ENCODE results near the gene NCS1. TPM values are rescaled to one million over a fixed set of nuclear protein-coding genes. Genes with fewer than 3 reads are reported as not detected.

Gene NCS1
- total and polyA plus RNA-seq, 5 donors = 9.3 to 46.9 (median 18.1) TPM

DNA sequence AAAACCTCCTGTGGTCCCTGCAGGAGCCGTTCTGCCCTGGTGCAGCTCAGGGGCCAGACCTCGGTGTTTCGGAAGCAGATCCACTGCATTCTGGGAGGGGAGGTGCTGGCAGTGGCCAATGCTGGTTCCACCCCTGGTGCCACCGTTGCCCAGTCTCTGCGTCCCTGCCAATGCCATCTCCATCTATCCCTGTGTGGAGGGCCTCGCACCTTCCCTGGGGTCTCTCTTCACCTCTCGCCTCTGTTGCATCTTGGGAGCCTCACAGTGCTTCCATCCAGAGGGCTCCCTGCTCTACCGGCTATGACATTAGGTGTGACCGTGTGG, 15.3 kb downstream of the NCS1 start:
- intact Hi-C loops (cut with DNase I) = no loop called here

GRCh38 chr9:130188860-130189481, 16.8 kb downstream of the NCS1 start:
- Histone ChIP-seq H3K4me3 (ENCODE audit: low read length) (no peak overlapping the region), H3K27ac (ENCODE audit: low read length) (no peak overlapping the region), H3K9me3 (ENCODE audit: control insufficient read depth, low read length) (no peaks in the 10 kb centered on the region), H3K4me1 (ENCODE audit: control insufficient read depth, insufficient read depth, low read length) (peaks cover 7% of the 10 kb centered on the region), H3K27me3 (ENCODE audit: control insufficient read depth, insufficient read depth) (no peaks in the 10 kb centered on the region)
- DNase-seq (peak in 1 of 3 donors; percentile 13), ATAC-seq (no peak)
- intact Hi-C loops (cut with DNase I) = no loop called here
- WGBS = 90% methylated on average over 7 of the region's 7 CpGs

More for the DNA sequence above, 15.3 kb downstream of the NCS1 start:
- WGBS = 62% methylated on average over 9 of the region's 9 CpGs
- Histone ChIP-seq H3K27ac (ENCODE audit: low read length) (no peak overlapping the region), H3K4me3 (ENCODE audit: low read length) (no peak overlapping the region), H3K4me1 (ENCODE audit: control insufficient read depth, insufficient read depth, low read length) (peaks cover 7% of the 10 kb centered on the region), H3K9me3 (ENCODE audit: control insufficient read depth, low read length) (no peaks in the 10 kb centered on the region), H3K27me3 (ENCODE audit: control insufficient read depth, insufficient read depth) (no peaks in the 10 kb centered on the region)
- DNase-seq (peak in 1 of 3 donors; percentile 15), ATAC-seq (no peak)

DNA sequence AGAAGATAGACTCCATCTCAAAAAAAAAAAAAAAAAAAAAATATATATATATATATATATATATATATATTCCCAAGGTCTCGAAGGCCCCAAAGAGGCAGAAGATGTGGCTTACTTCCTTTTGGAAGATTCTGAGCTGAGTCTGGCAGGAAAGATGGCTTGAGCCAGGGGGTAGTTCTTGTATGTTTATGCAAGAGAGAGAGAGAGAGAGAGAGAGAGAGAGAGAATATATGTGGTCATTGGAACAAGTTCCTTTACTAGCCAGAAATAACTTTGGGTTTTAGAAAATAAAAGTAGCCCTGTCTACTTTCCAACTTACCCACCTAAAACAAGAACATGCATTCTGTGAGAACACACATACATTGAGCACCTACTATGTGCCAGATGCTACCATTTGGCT, 17.6 kb downstream of the NCS1 start:
- DNase-seq (peak in 1 of 3 donors; percentile 4), ATAC-seq (no peak)
- WGBS = 58% methylated on average over 1 of the region's 1 CpG
- no peak overlapping the region for H3K27ac ChIP-seq (ENCODE audit: low read length)
- intact Hi-C loops (cut with DNase I) = no loop called here
- no peaks in the 10 kb centered on the region for H3K9me3 ChIP-seq (ENCODE audit: control insufficient read depth, low read length)
- H3K4me3 ChIP-seq (ENCODE audit: low read length) = no peak overlapping the region
- H3K4me1 ChIP-seq (ENCODE audit: control insufficient read depth, insufficient read depth, low read length) = peaks cover 7% of the 10 kb centered on the region
- H3K27me3 ChIP-seq (ENCODE audit: control insufficient read depth, insufficient read depth) = no peaks in the 10 kb centered on the region

GRCh38 chr9:130191068-130191748, 19.0 kb downstream of the NCS1 start:
- no peak for ATAC-seq
- intact Hi-C loops (cut with DNase I) = no loop called here
- DNase-seq = peak in 1 of 3 donors; percentile 40
- H3K4me3 ChIP-seq (ENCODE audit: low read length) = no peak overlapping the region
- H3K4me1 ChIP-seq (ENCODE audit: control insufficient read depth, insufficient read depth, low read length) = peaks cover 6% of the 10 kb centered on the region
- no peak overlapping the region for H3K27ac ChIP-seq (ENCODE audit: low read length)
- H3K9me3 ChIP-seq (ENCODE audit: control insufficient read depth, low read length) = no peaks in the 10 kb centered on the region
- WGBS = 92% methylated on average over 26 of the region's 26 CpGs
- no peaks in the 10 kb centered on the region for H3K27me3 ChIP-seq (ENCODE audit: control insufficient read depth, insufficient read depth)

DNA sequence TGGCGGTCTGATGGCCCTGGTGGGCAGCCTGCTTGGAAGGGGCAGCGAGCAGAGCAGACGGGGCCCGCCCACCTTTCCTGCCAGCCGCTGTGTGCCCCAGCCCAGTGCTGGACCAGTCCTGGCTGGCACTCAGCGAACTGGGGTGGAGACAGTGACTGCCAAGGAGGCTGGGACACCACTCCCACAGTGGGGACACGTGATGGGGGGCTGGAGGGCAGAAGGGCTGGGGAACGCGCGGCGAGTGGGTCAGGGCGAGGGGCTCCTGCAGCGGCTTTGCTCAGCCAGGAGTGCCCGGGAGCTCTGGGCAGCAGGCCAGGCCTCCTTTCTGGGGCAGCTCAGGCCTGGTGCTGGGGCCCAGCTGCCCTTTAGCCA, 19.5 kb downstream of the NCS1 start:
- H3K27ac ChIP-seq (ENCODE audit: low read length) = no peak overlapping the region
- H3K4me1 ChIP-seq (ENCODE audit: control insufficient read depth, insufficient read depth, low read length) = peaks cover 2% of the 10 kb centered on the region
- intact Hi-C loops (cut with DNase I) = no loop called here

DNA sequence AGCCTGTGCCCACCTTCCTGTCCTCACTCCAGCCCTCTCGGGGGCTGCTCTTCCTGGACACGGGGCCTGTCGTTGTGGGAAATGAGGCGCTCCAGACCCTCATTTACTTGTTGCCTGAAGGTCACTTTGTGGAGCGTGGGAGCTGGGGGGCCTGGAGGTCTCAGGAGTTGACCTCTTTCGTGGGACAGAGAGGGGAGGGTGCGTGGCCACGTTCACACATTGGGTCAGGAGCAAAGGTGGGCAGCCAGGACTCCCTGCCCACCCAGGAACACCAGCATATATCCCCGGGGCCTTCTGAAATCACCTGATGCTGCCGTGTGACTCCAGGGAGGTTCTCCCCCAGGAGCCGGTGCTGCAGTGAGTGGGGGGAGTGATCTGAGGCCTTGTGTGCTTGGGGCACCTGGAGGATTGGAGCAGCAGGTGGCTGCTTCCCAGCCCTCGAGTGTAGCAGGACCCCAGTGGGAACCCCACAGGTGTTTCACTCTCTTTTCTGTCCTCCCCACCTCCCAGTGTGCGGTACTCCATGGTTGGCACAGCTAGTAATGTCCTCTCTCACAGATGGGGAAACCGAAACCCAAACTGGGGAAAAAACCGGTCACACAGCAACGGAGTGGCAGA, 20.3 kb downstream of the NCS1 start:
- DNase-seq = peak in 1 of 3 donors; percentile 16
- intact Hi-C loops (cut with DNase I) = no loop called here
- no peak for ATAC-seq
- Histone ChIP-seq H3K9me3 (ENCODE audit: control insufficient read depth, low read length) (no peaks in the 10 kb centered on the region), H3K4me1 (ENCODE audit: control insufficient read depth, insufficient read depth, low read length) (peaks cover 2% of the 10 kb centered on the region), H3K27ac (ENCODE audit: low read length) (no peak overlapping the region), H3K27me3 (ENCODE audit: control insufficient read depth, insufficient read depth) (no peaks in the 10 kb centered on the region), H3K4me3 (ENCODE audit: low read length) (no peak overlapping the region)
- WGBS = 77% methylated on average over 16 of the region's 16 CpGs

More for the DNA sequence above, 19.5 kb downstream of the NCS1 start:
- no peaks in the 10 kb centered on the region for H3K9me3 ChIP-seq (ENCODE audit: control insufficient read depth, low read length)
- WGBS = 88% methylated on average over 14 of the region's 14 CpGs
- peak in 1 of 3 donors; percentile 53 for DNase-seq
- no peak for ATAC-seq
- no peaks in the 10 kb centered on the region for H3K27me3 ChIP-seq (ENCODE audit: control insufficient read depth, insufficient read depth)
- H3K4me3 ChIP-seq (ENCODE audit: low read length) = no peak overlapping the region

GRCh38 chr9:130193103-130193502, 20.9 kb downstream of the NCS1 start:
- DNase-seq = peak in 1 of 3 donors; percentile 47
- Histone ChIP-seq H3K4me1 (ENCODE audit: control insufficient read depth, insufficient read depth, low read length) (peaks cover 2% of the 10 kb centered on the region), H3K27me3 (ENCODE audit: control insufficient read depth, insufficient read depth) (no peaks in the 10 kb centered on the region), H3K9me3 (ENCODE audit: control insufficient read depth, low read length) (no peaks in the 10 kb centered on the region), H3K27ac (ENCODE audit: low read length) (no peak overlapping the region), H3K4me3 (ENCODE audit: low read length) (no peak overlapping the region)
- ATAC-seq = no peak
- WGBS = 72% methylated on average over 9 of the region's 9 CpGs
- intact Hi-C loops (cut with DNase I) = no loop called here

GRCh38 chr9:130193531-130194377, 21.6 kb downstream of the NCS1 start:
- intact Hi-C loops (cut with DNase I) = loop anchor here in 1 of 4 donors (2.0 kb wide), 1 partner anchor 21 kb away; no protein-coding TSS in a partner anchor
- peak in 1 of 3 donors; percentile 51 for DNase-seq
- Histone ChIP-seq H3K4me3 (ENCODE audit: low read length) (no peak overlapping the region), H3K9me3 (ENCODE audit: control insufficient read depth, low read length) (no peaks in the 10 kb centered on the region), H3K27ac (ENCODE audit: low read length) (no peak overlapping the region), H3K27me3 (ENCODE audit: control insufficient read depth, insufficient read depth) (no peaks in the 10 kb centered on the region), H3K4me1 (ENCODE audit: control insufficient read depth, insufficient read depth, low read length) (peaks cover 5% of the 10 kb centered on the region)
- peak in 1 of 2 donors; percentile 7 for ATAC-seq
- WGBS = 56% methylated on average over 27 of the region's 27 CpGs

DNA sequence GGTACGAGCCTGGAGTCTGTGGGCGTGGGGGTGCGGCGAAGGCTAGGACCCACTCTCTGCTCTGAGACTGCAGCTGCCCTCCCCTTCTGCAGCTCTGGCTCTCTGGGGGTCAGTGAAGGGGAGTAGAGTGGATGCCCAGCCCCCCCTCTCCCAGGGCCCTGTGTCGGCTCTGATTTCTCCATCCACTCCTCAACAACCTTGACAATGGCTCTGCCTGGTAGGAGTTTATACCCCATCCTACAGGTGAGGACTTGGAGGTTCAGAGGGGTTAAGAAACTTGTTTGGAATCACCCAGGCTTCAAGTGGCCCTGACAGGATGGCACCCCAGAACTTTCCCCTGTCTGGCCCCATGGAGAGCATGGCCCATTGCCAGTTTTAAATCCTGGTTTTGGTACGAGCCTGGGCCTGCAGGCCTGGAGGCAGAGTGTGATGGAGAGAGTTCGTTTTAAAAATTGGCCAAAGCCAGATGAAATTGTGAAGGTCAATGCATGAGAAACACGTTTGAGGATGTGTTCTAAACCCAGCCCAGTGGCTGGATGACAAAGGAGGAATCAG, 22.3 kb downstream of the NCS1 start:
- no peaks in the 10 kb centered on the region for H3K27me3 ChIP-seq (ENCODE audit: control insufficient read depth, insufficient read depth)

GRCh38 chr9:130195638-130196037, 23.4 kb downstream of the NCS1 start:
- no peak overlapping the region for H3K4me3 ChIP-seq (ENCODE audit: low read length)
- peak; percentile 8 to 50 for ATAC-seq
- H3K4me1 ChIP-seq (ENCODE audit: control insufficient read depth, insufficient read depth, low read length) = peaks cover 9% of the 10 kb centered on the region
- peak in 2 of 3 donors; percentile 59 to 79 for DNase-seq
- no peak overlapping the region for H3K27ac ChIP-seq (ENCODE audit: low read length)
- intact Hi-C loops (cut with DNase I) = loop anchor here in 1 of 4 donors (2.0 kb wide), 1 partner anchor 19 kb away; no protein-coding TSS in a partner anchor
- no peaks in the 10 kb centered on the region for H3K27me3 ChIP-seq (ENCODE audit: control insufficient read depth, insufficient read depth)
- H3K9me3 ChIP-seq (ENCODE audit: control insufficient read depth, low read length) = no peaks in the 10 kb centered on the region
- 55% methylated on average over 15 of the region's 15 CpGs for WGBS

More for the DNA sequence above, 22.3 kb downstream of the NCS1 start:
- ATAC-seq (no peak), DNase-seq (no peak)
- H3K27ac ChIP-seq (ENCODE audit: low read length) = no peak overlapping the region
- H3K4me1 ChIP-seq (ENCODE audit: control insufficient read depth, insufficient read depth, low read length) = peaks cover 7% of the 10 kb centered on the region
- intact Hi-C loops (cut with DNase I) = loop anchor here in 1 of 4 donors (2.0 kb wide), 1 partner anchor 20 kb away; no protein-coding TSS in a partner anchor
- 73% methylated on average over 8 of the region's 8 CpGs for WGBS
- H3K4me3 ChIP-seq (ENCODE audit: low read length) = no peak overlapping the region
- no peaks in the 10 kb centered on the region for H3K9me3 ChIP-seq (ENCODE audit: control insufficient read depth, low read length)

All from right cardiac atrium (tissue), 5 donors.